MM.1S (cell line): Measurements from ENCODE around the gene PEX14.

Experiments used
- DNase-seq: peaks from one replicate; pipeline ENCODE4 v3.0.0-alpha.2; 2015
- H2AFZ ChIP-seq: fragments of 300-600 bp; sonication (generic); 2 replicates; pipeline ENCODE4 v1.6.0; 2016; ENCODE audit warnings: antibody characterized with exemption, low read length
- H3F3A ChIP-seq: fragments of 300-600 bp; sonication (generic); 2 replicates; pipeline ENCODE4 v1.6.1; 2016; ENCODE audit warnings: mild to moderate bottlenecking, antibody characterized with exemption, low read length, moderate library complexity, mixed read lengths; ENCODE audit not compliant: insufficient read depth
- H3K27ac ChIP-seq: fragments of 300-600 bp; sonication (generic); 2 replicates; pipeline ENCODE4 v1.5.1; 2016; ENCODE audit warnings: mild to moderate bottlenecking, low read length
- H3K27me3 ChIP-seq: fragments of 300-600 bp; sonication (generic); replicated peaks from 2 replicates; pipeline ENCODE4 v1.6.0; 2016; ENCODE audit warnings: low read length; ENCODE audit not compliant: insufficient read depth
- H3K36me3 ChIP-seq: fragments of 300-600 bp; sonication (generic); replicated peaks from 2 replicates; pipeline ENCODE4 v1.6.1; 2016; ENCODE audit warnings: mild to moderate bottlenecking, low read length, mixed read lengths; ENCODE audit not compliant: insufficient read depth
- H3K4me1 ChIP-seq: fragments of 300-600 bp; sonication (generic); 2 replicates; pipeline ENCODE4 v1.6.1; 2016; ENCODE audit warnings: low read length, mixed read lengths
- H3K4me2 ChIP-seq: fragments of 300-600 bp; sonication (generic); 2 replicates; pipeline ENCODE4 v1.6.0; 2016; ENCODE audit warnings: low read depth, low read length
- H3K4me3 ChIP-seq: fragments of 300-600 bp; sonication (generic); 2 replicates; pipeline ENCODE4 v1.5.1; 2016; ENCODE audit warnings: low read length, mixed read lengths
- H3K79me2 ChIP-seq: fragments of 300-600 bp; sonication (generic); 2 replicates; pipeline ENCODE4 v1.6.1; 2016; ENCODE audit warnings: mixed run types, low read length, mixed read lengths
- H3K9ac ChIP-seq: fragments of 300-600 bp; sonication (generic); 2 replicates; pipeline ENCODE4 v1.6.1; 2016; ENCODE audit warnings: low read length, mixed read lengths
- H3K9me2 ChIP-seq: fragments of 300-600 bp; sonication (generic); replicated peaks from 2 replicates; pipeline ENCODE4 v1.6.1; 2016; ENCODE audit warnings: mild to moderate bottlenecking, low read length, mixed read lengths; ENCODE audit not compliant: insufficient read depth
- H3K9me3 ChIP-seq: fragments of 300-600 bp; sonication (generic); replicated peaks from 2 replicates; pipeline ENCODE4 v1.6.1; 2016; ENCODE audit warnings: mild to moderate bottlenecking, low read length, mixed read lengths; ENCODE audit not compliant: insufficient read depth
- H4K20me1 ChIP-seq: fragments of 300-600 bp; sonication (generic); 2 replicates; pipeline ENCODE4 v1.6.1; 2016; ENCODE audit warnings: mild to moderate bottlenecking, low read length, moderate library complexity, mixed read lengths; ENCODE audit not compliant: insufficient read depth
- CTCF ChIP-seq: fragments of 300-600 bp; sonication (generic); IDR thresholded peaks from 2 replicates; pipeline ENCODE4 v1.5.1; 2016; ENCODE audit warnings: antibody characterized with exemption, low read length, mixed read lengths
- EZH2 ChIP-seq: fragments of 300-600 bp; sonication (generic); optimal IDR thresholded peaks from 2 replicates; pipeline ENCODE3; 2017; ENCODE audit warnings: low read depth, mild to moderate bottlenecking, antibody characterized with exemption, low read length, mixed read lengths
- EZH2phosphoT487 ChIP-seq: fragments of 300-600 bp; sonication (generic); IDR thresholded peaks from 2 replicates; pipeline ENCODE4 v1.6.1; 2018; ENCODE audit warnings: antibody characterized with exemption, low read length

The PEX14 gene

GRCh38 chr1:10639011-10639774 lies 164.4 kb downstream of the PEX14 start:
- no peaks in the 10 kb centered on the region for H3K4me1 ChIP-seq
- TF ChIP-seq EZH2phosphoT487 (no peak), EZH2 (no peak), CTCF (no peak)
- H3K9me2 ChIP-seq, result no peaks in the 10 kb centered on the region
- no peak overlapping the region for H3K4me3 ChIP-seq
- H3K79me2 ChIP-seq, result no peaks in the 10 kb centered on the region
- no peak overlapping the region for H3K27ac ChIP-seq
- no peaks in the 10 kb centered on the region for H3K36me3 ChIP-seq
- no peak overlapping the region for H3K9ac ChIP-seq
- H4K20me1 ChIP-seq, result no peaks in the 10 kb centered on the region; the same call in 1 of the 2 replicates
- no peak overlapping the region for H3K4me2 ChIP-seq
- H2AFZ ChIP-seq, result no peak overlapping the region
- DNase-seq, result no peak
- no peaks in the 10 kb centered on the region for H3K9me3 ChIP-seq
- H3F3A ChIP-seq, result no peaks in the 10 kb centered on the region
- H3K27me3 ChIP-seq, result peaks cover 47% of the 10 kb centered on the region

GRCh38 chr1:10639775-10640578 lies 165.2 kb downstream of the PEX14 start:
- no peaks in the 10 kb centered on the region for H3K79me2 ChIP-seq
- H3K4me3 ChIP-seq, result no peak overlapping the region
- H3F3A ChIP-seq, result no peaks in the 10 kb centered on the region
- DNase-seq, result no peak
- H3K4me2 ChIP-seq, result no peak overlapping the region
- H3K9me2 ChIP-seq, result no peaks in the 10 kb centered on the region
- H3K27me3 ChIP-seq, result peaks cover 55% of the 10 kb centered on the region
- H4K20me1 ChIP-seq, result no peaks in the 10 kb centered on the region; the same call in 1 of the 2 replicates
- no peak overlapping the region for H2AFZ ChIP-seq
- no peak overlapping the region for H3K27ac ChIP-seq
- H3K9me3 ChIP-seq, result no peaks in the 10 kb centered on the region
- H3K4me1 ChIP-seq, result no peaks in the 10 kb centered on the region
- no peak overlapping the region for H3K9ac ChIP-seq
- H3K36me3 ChIP-seq, result no peaks in the 10 kb centered on the region
- TF ChIP-seq EZH2phosphoT487 (no peak), EZH2 (no peak), CTCF (no peak)

- no peak for DNase-seq
- Histone ChIP-seq H3K36me3 (no peaks in the 10 kb centered on the region), H3K27ac (no peak overlapping the region), H3K4me1 (no peaks in the 10 kb centered on the region), H3F3A (no peaks in the 10 kb centered on the region), H4K20me1 (no peaks in the 10 kb centered on the region; the same call in 1 of the 2 replicates), H3K79me2 (no peaks in the 10 kb centered on the region), H3K4me3 (no peak overlapping the region), H3K4me2 (no peak overlapping the region), H3K27me3 (peaks cover 63% of the 10 kb centered on the region), H2AFZ (no peak overlapping the region), H3K9ac (no peak overlapping the region), H3K9me2 (no peaks in the 10 kb centered on the region), H3K9me3 (no peaks in the 10 kb centered on the region)
- TF ChIP-seq EZH2 (no peak), EZH2phosphoT487 (no peak), CTCF (no peak)
Observed at GRCh38 chr1:10640843-10641553, 166.2 kb downstream of the PEX14 start.
